Spleen (tissue), 7 donors: Measurements from ENCODE around the gene CTSE.

Experiments used
- CTCF ChIP-seq, 11 experiments: fragments of 200-600 bp in 7 of 11; fragments of 450-650 bp in 4 of 11; sonication (generic) in 4 of 11; IDR thresholded peaks in 8 of 11; conservative IDR thresholded peaks in 3 of 11; 1 replicate in 7 of 11; 2 replicates in 4 of 11; pipeline versions ENCODE4 v1.4.0 to v1.8.0; 2016 to 2021; ENCODE audit warnings: antibody characterized with exemption in 11 of 11, inconsistent platforms in 4 of 11, mild to moderate bottlenecking in 1 of 11
- POLR2A ChIP-seq, 3 donors: fragments of 450-650 bp; IDR thresholded peaks; one replicate each; pipeline ENCODE4 v1.5.1; 2017; ENCODE audit warnings: antibody characterized with exemption in 3 of 3, mild to moderate bottlenecking in 1 of 3
- donor health status: DM: no; HTN: no; CAD: no; lungs with moderate emphysema.
- donor health status: DM: no; HTN: no; CAD: no.
- donor health status: DM: no; HTN: no; CAD: no.

DNA sequence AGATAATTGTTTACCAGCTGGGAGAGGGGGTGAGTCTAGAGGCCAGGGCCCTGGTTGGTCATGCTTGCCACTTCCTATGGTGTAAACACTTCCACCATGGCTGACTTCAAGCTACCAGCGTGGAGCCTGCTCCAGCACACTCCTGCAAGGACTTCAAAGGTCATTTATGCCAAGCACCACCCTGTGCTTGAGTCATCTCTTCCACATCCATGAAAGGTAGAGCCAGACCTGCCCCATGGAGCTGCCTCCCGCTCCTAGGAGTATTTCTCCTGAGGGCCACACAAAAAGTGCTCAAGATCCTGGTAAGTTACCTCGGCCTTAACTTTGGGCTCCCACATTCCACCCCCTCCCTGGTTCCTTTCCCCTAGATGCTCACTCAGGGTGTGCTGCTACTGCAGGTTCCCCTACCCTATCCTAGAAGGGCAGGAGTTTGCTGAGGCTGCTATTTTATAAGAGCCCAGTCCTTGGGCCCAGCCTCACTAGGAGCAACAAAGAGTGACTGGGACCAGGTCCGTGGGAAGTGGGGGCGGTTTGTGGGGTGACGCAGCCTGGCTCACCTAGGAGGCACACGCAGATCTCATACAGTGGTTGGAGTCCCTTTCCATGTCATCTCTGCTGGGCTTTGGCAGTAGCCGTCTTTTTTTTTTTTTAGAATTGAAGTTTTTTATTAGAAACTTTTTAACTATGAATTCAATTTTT, 22.9 kb downstream of the CTSE start:
- TF ChIP-seq CTCF (IDR thresholded peaks at IDR 0.05 in 8 of 11, conservative IDR thresholded peaks at IDR 0.05 in 3 of 11) (no peak), POLR2A (IDR thresholded peaks at IDR 0.05) (no peak)
